HepG2 (cell line): ENCODE data around the gene GMPR.

ENCODE experiments used
- ATF3 ChIP-seq: sonication (generic); formaldehyde crosslinking; IDR thresholded peaks from 2 replicates; pipeline ENCODE4 v1.4.0; 2020; ENCODE audit warnings: missing genetic modification reagents
- CEBPB ChIP-seq: IDR thresholded peaks from 2 replicates; pipeline ENCODE4 v1.6.1; 2011; ENCODE audit warnings: low read depth, low read length, improper control_type of control experiment, borderline replicate concordance
- LCORL ChIP-seq, 2 experiments: fragments of 450-650 bp in 1 of 2; sonication (generic) in 1 of 2; formaldehyde crosslinking in 1 of 2; IDR thresholded peaks; 2 replicates each; pipeline versions ENCODE4 v1.5.0 to v1.6.1; 2017 to 2020; ENCODE audit warnings: antibody characterized with exemption in 1 of 2, missing genetic modification reagents in 1 of 2
- MNT ChIP-seq: fragments of 450-650 bp; IDR thresholded peaks from 2 replicates; pipeline ENCODE4 v1.6.1; 2016
- NR3C1 ChIP-seq: sonication (generic); formaldehyde crosslinking; IDR thresholded peaks from 2 replicates; pipeline ENCODE4 v1.4.0; 2020; ENCODE audit warnings: missing genetic modification reagents

- TF ChIP-seq NR3C1 (no peak), CEBPB (no peak), MNT (no peak), ATF3 (CRISPR knock-in tag) (no peak), LCORL (IDR thresholded peaks at IDR 0.05) (no peak), LCORL (CRISPR knock-in tag; IDR thresholded peaks at IDR 0.05) (no peak)
Measured at GRCh38 chr6:16217156-16217721, 21.1 kb upstream of the GMPR start.
